ENCODE data around the gene STOX2. TPM values are rescaled to one million over a fixed set of nuclear protein-coding genes. Genes with fewer than 3 reads are reported as not detected.

STOX2 gene
- polyA plus RNA-seq, 1 of the 3 experiments (the other 2 are of a cell fraction): 0.16 TPM

- Histone ChIP-seq H2AFZ (ENCODE audit: low read depth) (no peak overlapping the region), H3K9me2 (no peaks in the 10 kb centered on the region), H3K4me2 (no peak overlapping the region), H3F3A (replicated peaks; ENCODE audit: insufficient read depth) (no peaks in the 10 kb centered on the region), H3K4me1 (ENCODE audit: control insufficient read depth in 1 of 2, insufficient read depth in 2 of 2, low read depth in 1 of 2, low read length in 1 of 2) (peaks cover 0 to 2% of the 10 kb centered on the region in 2 experiments; a peak in 1 of 4 replicates), H3K9me3 (peaks cover 4% of the 10 kb centered on the region), H3K79me2 (ENCODE audit: insufficient read depth) (no peaks in the 10 kb centered on the region), H3K36me3 (replicated peaks in 1 of 2; ENCODE audit: control insufficient read depth in 1 of 2, insufficient read depth in 2 of 2, low read length in 1 of 2) (no peaks in the 10 kb centered on the region), H3K4me3 (ENCODE audit: low read depth in 2 of 2, low read length in 1 of 2) (no peak overlapping the region), H3K27ac (ENCODE audit: low read depth in 2 of 2, low read length in 1 of 2) (no peak overlapping the region), H4K20me1 (ENCODE audit: insufficient read depth) (no peaks in the 10 kb centered on the region), H3K27me3 (ENCODE audit: insufficient read depth) (no peaks in the 10 kb centered on the region), H3K9ac (no peak overlapping the region)
- CTCF ChIA-PET: interaction anchor here (0.6 to 1.6 kb wide), 5 partner anchors 9 to 54 kb away, joined by 3 read pairs; no protein-coding TSS in a partner anchor
- TF ChIP-seq FOXJ3 (CRISPR knock-in tag; IDR thresholded peaks at IDR 0.05): no peak
- no peak for TF ChIP-seq RXRA (IDR thresholded peaks at IDR 0.05; ENCODE audit: borderline replicate concordance, low read depth)
- no peak for TF ChIP-seq JUND (IDR thresholded peaks at IDR 0.05)
- TF ChIP-seq NRF1 (IDR thresholded peaks at IDR 0.05; ENCODE audit: low read depth, low read length): no peak
- TF ChIP-seq RAD21 (IDR thresholded peaks at IDR 0.05; ENCODE audit: low read length): no peak
- no peak for TF ChIP-seq TAF1 (IDR thresholded peaks at IDR 0.05; ENCODE audit: borderline replicate concordance, low read depth, low read length)
- TF ChIP-seq CHD2 (IDR thresholded peaks at IDR 0.05; ENCODE audit: low read length, partially characterized antibody): no peak
- TF ChIP-seq MXI1 (IDR thresholded peaks at IDR 0.05; ENCODE audit: low read depth, low read length): no peak
- no peak for DNase-seq
- POLR2A ChIA-PET: interaction anchor here (1.0 kb wide), 1 partner anchor 11 kb away, joined by 3 read pairs; no protein-coding TSS in a partner anchor
- WGBS (ENCODE audit: low lambda C conversion rate): 41% methylated on average over 4 of the region's 4 CpGs
These were observed 64.5 kb downstream of the STOX2 start for GRCh38 chr4:183969596-183969995.

- Histone ChIP-seq H3K27me3 (ENCODE audit: insufficient read depth) (no peaks in the 10 kb centered on the region), H3K4me1 (ENCODE audit: control insufficient read depth in 1 of 2, insufficient read depth in 2 of 2, low read depth in 1 of 2, low read length in 1 of 2) (peaks cover 0 to 2% of the 10 kb centered on the region in 2 experiments; a peak in 1 of 4 replicates), H3K79me2 (ENCODE audit: insufficient read depth) (no peaks in the 10 kb centered on the region), H3K36me3 (replicated peaks in 1 of 2; ENCODE audit: control insufficient read depth in 1 of 2, insufficient read depth in 2 of 2, low read length in 1 of 2) (no peaks in the 10 kb centered on the region), H3F3A (replicated peaks; ENCODE audit: insufficient read depth) (no peaks in the 10 kb centered on the region), H3K27ac (ENCODE audit: low read depth in 2 of 2, low read length in 1 of 2) (no peak overlapping the region), H4K20me1 (ENCODE audit: insufficient read depth) (no peaks in the 10 kb centered on the region), H3K4me3 (ENCODE audit: low read depth in 2 of 2, low read length in 1 of 2) (no peak overlapping the region), H3K9me3 (peaks cover 8% of the 10 kb centered on the region), H3K9me2 (no peaks in the 10 kb centered on the region), H2AFZ (ENCODE audit: low read depth) (no peak overlapping the region), H3K9ac (no peak overlapping the region), H3K4me2 (no peak overlapping the region)
- no peak for TF ChIP-seq TEAD4 (IDR thresholded peaks at IDR 0.05; ENCODE audit: borderline replicate concordance, insufficient read depth)
- TF ChIP-seq MAX (IDR thresholded peaks at IDR 0.05; ENCODE audit: low read depth): no peak
- no peak for TF ChIP-seq IRF3 (IDR thresholded peaks at IDR 0.05; ENCODE audit: low read depth, low read length)
- no peak for TF ChIP-seq RCOR1 (IDR thresholded peaks at IDR 0.05; ENCODE audit: low read length)
- no peak for TF ChIP-seq NRF1 (IDR thresholded peaks at IDR 0.05; ENCODE audit: low read depth, low read length)
- TF ChIP-seq YY1 (IDR thresholded peaks at IDR 0.05; ENCODE audit: low read depth): no peak
- TF ChIP-seq CHD2 (IDR thresholded peaks at IDR 0.05; ENCODE audit: low read length, partially characterized antibody): no peak
- 53% methylated on average over 9 of the region's 9 CpGs for WGBS (ENCODE audit: low lambda C conversion rate)
- ChIA-PET POLR2A (no interaction called here), CTCF (interaction anchor here (0.8 to 1.1 kb wide), 2 partner anchors 14 to 127 kb away, joined by 3 read pairs; no protein-coding TSS in a partner anchor)
- DNase-seq: no peak
These were observed 66.9 kb downstream of the STOX2 start for GRCh38 chr4:183971929-183972490.

Data from SK-N-SH (cell line).